HCT116 (cell line): Measurements from ENCODE around the gene RABGGTA. TPM values are rescaled to one million over a fixed set of nuclear protein-coding genes. Genes with fewer than 3 reads are reported as not detected.

Experiments
- ATAC-seq: fragments of 200-7000 bp; cut with Tn5 transposase; 2 replicates; pipeline ENCODE4 v1.9.1; 2020; ENCODE audit warnings: mild to moderate bottlenecking, moderate library complexity
- BruUV-seq: library from RNA; stranded (reverse); fragments of 400-500 nt; replicated peaks from 2 replicates; lab custom pipeline; 2021; lab: Mats Ljungman, UMichigan
- CTCF ChIA-PET: fragments of 300-600 bp; sonication (Branson Sonifier 250); formaldehyde crosslinking; loops from one replicate; lab custom pipeline; 2021; ENCODE audit warnings: antibody characterized with exemption; lab: Charles Lee
- POLR2A ChIA-PET: fragments of 300-600, 350-600 bp; sonication (Branson Sonifier 250); formaldehyde crosslinking; loops from one replicate; lab custom pipeline; 2021; ENCODE audit warnings: antibody characterized with exemption; lab: Charles Lee
- RAD21 ChIA-PET, 2 experiments: fragments of 300-600 bp; sonication (Branson Sonifier 250); formaldehyde crosslinking; loops; one replicate each; lab custom pipeline; 2023; ENCODE audit warnings: low total read pairs in 2 of 2; ENCODE audit not compliant: uncharacterized antibody in 2 of 2, unreplicated experiment in 2 of 2, low non-redundant PET in 1 of 2; lab: Charles Lee
- DNase-seq: peaks from one replicate; pipeline ENCODE4 v3.0.0-alpha.2; 2010; ENCODE audit warnings: low read depth, low spot score
- H2AFZ ChIP-seq: fragments of 200-600 bp; shearing (Covaris generic), sonication (generic); 2 replicates; pipeline ENCODE4 v1.6.1; 2017; ENCODE audit warnings: low read depth, mixed run types, mixed read lengths, antibody characterized with exemption, low read length; ENCODE audit not compliant: poor library complexity, severe bottlenecking
- H3K27ac ChIP-seq: 2 replicates; pipeline ENCODE4 v1.5.1; 2012; ENCODE audit warnings: low read depth, low read length
- H3K27me3 ChIP-seq: fragments of 200-600 bp; sonication (generic); 2 replicates; pipeline ENCODE4 v1.6.1; 2016; ENCODE audit warnings: mixed run types, low read length, mixed read lengths; ENCODE audit not compliant: insufficient read depth
- H3K36me3 ChIP-seq, 2 experiments: fragments of 200-500 bp in 1 of 2; fragments of 200-600 bp in 1 of 2; sonication (Bioruptor generic) in 1 of 2; sonication (generic) in 1 of 2; 2 replicates each; pipeline versions ENCODE4 v1.5.1 to v1.6.1; 2014 to 2016; ENCODE audit warnings: low read length in 2 of 2, inconsistent platforms in 1 of 2, mixed read lengths in 1 of 2, mixed run types in 1 of 2; ENCODE audit not compliant: insufficient read depth in 2 of 2, control insufficient read depth in 1 of 2
- H3K4me1 ChIP-seq, 2 experiments: fragments of 200-600 bp in 1 of 2; sonication (generic) in 1 of 2; 2 replicates each; pipeline versions ENCODE4 v1.5.1 to v1.6.1; 2012 to 2017; ENCODE audit warnings: low read length in 2 of 2, inconsistent platforms in 1 of 2, mild to moderate bottlenecking in 1 of 2, mixed read lengths in 1 of 2, mixed run types in 1 of 2, moderate library complexity in 1 of 2; ENCODE audit not compliant: insufficient read depth in 2 of 2, control insufficient read depth in 1 of 2
- H3K4me2 ChIP-seq: fragments of 200-600 bp; sonication (generic); 2 replicates; pipeline ENCODE4 v1.6.1; 2017; ENCODE audit warnings: mixed run types, low read length, mixed read lengths
- H3K4me3 ChIP-seq, 2 experiments: fragments of 200-600 bp in 1 of 2; sonication (generic) in 1 of 2; replicated peaks in 1 of 2; 2 replicates each; pipeline ENCODE4 v1.5.1; 2011 to 2016; ENCODE audit warnings: low read length in 2 of 2, control low read depth in 1 of 2, low read depth in 1 of 2, mild to moderate bottlenecking in 1 of 2, mixed read lengths in 1 of 2, mixed run types in 1 of 2
- H3K79me2 ChIP-seq: fragments of 200-600 bp; sonication (generic); 2 replicates; pipeline ENCODE4 v1.6.1; 2017; ENCODE audit warnings: mild to moderate bottlenecking, mixed run types, low read length, moderate library complexity, mixed read lengths; ENCODE audit not compliant: insufficient read depth
- H3K9ac ChIP-seq: fragments of 200-600 bp; sonication (generic); 2 replicates; pipeline ENCODE4 v1.6.1; 2016; ENCODE audit warnings: low read length, mixed read lengths
- H3K9me2 ChIP-seq: fragments of 200-600 bp; sonication (generic), shearing (Covaris generic); 2 replicates; pipeline ENCODE4 v1.6.1; 2017; ENCODE audit warnings: mixed run types, mild to moderate bottlenecking, moderate library complexity; ENCODE audit not compliant: insufficient read depth
- H3K9me3 ChIP-seq, 2 experiments: fragments of 200-500 bp in 1 of 2; fragments of 200-600 bp in 1 of 2; sonication (Bioruptor generic) in 1 of 2; sonication (generic) in 1 of 2; 2 replicates each; pipeline ENCODE4 v1.6.1; 2014 to 2017; ENCODE audit warnings: low read length in 2 of 2, mixed read lengths in 2 of 2, inconsistent platforms in 1 of 2, low read depth in 1 of 2, mild to moderate bottlenecking in 1 of 2, mixed run types in 1 of 2, moderate library complexity in 1 of 2; ENCODE audit not compliant: control insufficient read depth in 1 of 2, insufficient read depth in 1 of 2
- H4K20me1 ChIP-seq: fragments of 200-600 bp; sonication (generic), shearing (Covaris generic); 2 replicates; pipeline ENCODE4 v1.6.1; 2017; ENCODE audit warnings: mixed run types, mild to moderate bottlenecking, moderate library complexity; ENCODE audit not compliant: insufficient read depth
- CBX3 ChIP-seq: IDR thresholded peaks from 2 replicates; pipeline ENCODE4 v1.6.1; 2012; ENCODE audit warnings: low read depth
- EGR1 ChIP-seq: IDR thresholded peaks from 2 replicates; pipeline ENCODE4 v1.6.1; 2012; ENCODE audit warnings: low read depth
- ELF1 ChIP-seq: IDR thresholded peaks from 2 replicates; pipeline ENCODE4 v1.6.1; 2012; ENCODE audit warnings: low read depth, borderline replicate concordance
- EZH2phosphoT487 ChIP-seq: fragments of 200-600 bp; IDR thresholded peaks from 2 replicates; pipeline ENCODE4 v1.6.1; 2018; ENCODE audit warnings: antibody characterized with exemption, borderline replicate concordance
- FOSL1 ChIP-seq: IDR thresholded peaks from 2 replicates; pipeline ENCODE4 v1.6.1; 2012; ENCODE audit warnings: low read depth
- POLR2AphosphoS5 ChIP-seq: IDR thresholded peaks from 2 replicates; pipeline ENCODE4 v1.6.1; 2011; ENCODE audit warnings: mild to moderate bottlenecking, low read depth, low read length, moderate library complexity
- RAD21 ChIP-seq: IDR thresholded peaks from 2 replicates; pipeline ENCODE4 v1.6.1; 2012; ENCODE audit warnings: low read depth, mild to moderate bottlenecking
- SRF ChIP-seq: IDR thresholded peaks from 2 replicates; pipeline ENCODE4 v1.6.1; 2012; ENCODE audit warnings: low read depth
- TCF7L2 ChIP-seq: IDR thresholded peaks from 2 replicates; pipeline ENCODE4 v1.7.0; 2011; ENCODE audit warnings: borderline replicate concordance, inconsistent platforms; ENCODE audit not compliant: insufficient read depth, insufficient read length; ENCODE audit errors: extremely low read depth
- YY1 ChIP-seq: IDR thresholded peaks from 2 replicates; pipeline ENCODE4 v1.6.1; 2011; ENCODE audit warnings: low read length, low read depth, moderate library complexity, mild to moderate bottlenecking; ENCODE audit not compliant: insufficient replicate concordance; ENCODE audit errors: extremely low read depth
- ZFX ChIP-seq: fragments of 450-650 bp; IDR thresholded peaks from 2 replicates; pipeline ENCODE4 v1.6.1; 2017
- ZNF274 ChIP-seq: fragments of 200-500 bp; sonication (Bioruptor generic); IDR thresholded peaks from 2 replicates; pipeline ENCODE4 v1.6.1; 2014; ENCODE audit warnings: mild to moderate bottlenecking, low read depth, low read length, inconsistent platforms
- intact Hi-C: fragments of 100-400 bp; cut with micrococcal nuclease; formaldehyde crosslinking; loops from 2 replicates; pipeline ENCODE4 v1.10.0; 2022
- total RNA-seq: library from RNA; stranded (reverse); gene quantifications from one replicate; pipeline ENCODE4 v1.2.1, GENCODE V29; 2021; ENCODE audit not compliant: unreplicated experiment
- TF ChIP-seq, protein P1 (sequence below), 3 experiments: fragments of 200-600 bp in 1 of 3; sonication (generic) in 1 of 3; IDR thresholded peaks in 2 of 3; conservative IDR thresholded peaks in 1 of 3; 2 replicates each; pipeline ENCODE4 v1.5.1; 2012 to 2017; ENCODE audit warnings: low read depth in 2 of 3, low read length in 2 of 3, antibody characterized with exemption in 1 of 3, borderline replicate concordance in 1 of 3, control low read depth in 1 of 3, mild to moderate bottlenecking in 1 of 3, mixed read lengths in 1 of 3, mixed run types in 1 of 3, moderate library complexity in 1 of 3; ENCODE audit not compliant: insufficient read depth in 1 of 3

The RABGGTA gene
- total RNA-seq, 1 experiment from 2014 or later = 40.8 TPM

DNA sequence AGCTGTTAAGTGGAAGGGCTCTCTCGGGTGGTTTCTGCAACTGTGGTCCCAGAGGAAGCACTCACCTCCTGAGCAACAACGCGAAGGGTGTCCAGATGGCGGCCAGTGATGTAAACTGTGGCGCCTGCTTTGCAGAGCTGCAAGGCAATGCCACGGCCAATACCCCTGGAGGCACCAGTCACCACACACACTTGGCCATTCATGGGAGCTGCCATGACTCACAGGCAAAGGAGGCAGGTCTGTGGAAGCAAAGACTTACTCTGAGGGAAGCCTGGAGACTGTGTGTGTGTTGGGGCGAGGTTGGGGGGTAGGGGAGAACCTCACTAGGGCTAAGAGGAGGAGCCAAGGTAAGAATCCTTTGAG is 27.5 kb upstream of the RABGGTA start (continued):
- TF ChIP-seq RAD21 (no peak), EGR1 (no peak)

DNA sequence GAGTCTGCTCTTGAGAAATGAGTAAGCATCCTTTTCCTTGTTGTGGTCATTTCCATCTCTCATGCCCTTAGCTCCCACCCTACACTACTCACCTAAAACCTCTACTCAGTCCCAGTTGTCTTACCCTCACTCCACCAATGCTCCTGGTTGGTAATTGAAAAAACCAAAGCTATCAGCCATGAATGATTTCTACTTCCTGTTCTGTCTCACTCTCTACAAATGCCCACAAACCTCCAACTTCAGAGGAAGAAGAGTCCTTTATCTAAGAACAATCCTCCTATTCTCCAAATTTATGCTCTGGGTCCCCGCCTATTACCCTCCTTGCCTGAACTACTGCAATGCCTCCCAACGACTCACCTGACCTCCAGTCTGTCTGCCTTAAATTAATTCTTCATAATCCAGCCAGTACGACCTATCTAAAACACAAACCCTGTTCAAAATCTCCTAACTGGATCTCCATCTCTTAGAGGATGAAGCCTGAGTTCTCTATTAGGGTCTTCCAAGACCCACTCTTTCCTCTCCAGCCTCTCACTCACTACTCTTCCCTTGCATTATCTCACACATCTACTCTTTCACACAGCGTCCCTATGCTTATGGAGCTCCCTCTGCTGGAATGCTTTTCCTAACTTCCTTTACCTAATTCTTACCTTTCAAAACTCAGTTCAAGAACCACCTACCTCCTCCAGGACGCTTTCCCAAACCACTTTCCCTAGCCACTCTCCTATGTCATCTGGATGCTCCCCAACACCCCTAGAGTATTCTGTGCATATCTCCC is 26.0 kb upstream of the RABGGTA start:
- Histone ChIP-seq H3K9ac (no peak overlapping the region), H3K36me3 (peaks cover 20 to 21% of the 10 kb centered on the region in 2 experiments), H3K9me2 (no peaks in the 10 kb centered on the region), H3K27ac (peak overlapping the region; percentile 12; the same call in 1 of the 2 replicates), H3K4me2 (peak overlapping the region; percentile 6), H2AFZ (no peak overlapping the region), H3K4me3 (no peak overlapping the region), H3K9me3 (no peaks in the 10 kb centered on the region), H4K20me1 (no peaks in the 10 kb centered on the region), H3K79me2 (peaks cover 28% of the 10 kb centered on the region), H3K27me3 (no peaks in the 10 kb centered on the region), H3K4me1 (peaks cover 17 to 31% of the 10 kb centered on the region in 2 experiments)
- DNase-seq (no peak), ATAC-seq (peak; percentile 50)
- ChIA-PET CTCF (interaction anchor here (0.6 to 4.7 kb wide), 22 partner anchors 11 to 283 kb away, joined by 3 to 71 read pairs (median 4); partner anchors contain the start of genes CHMP4A, CIDEB, DCAF11 and IRF9), POLR2A (interaction anchor here (1.0 to 3.7 kb wide), 4 partner anchors 26 to 251 kb away, joined by 3 to 30 read pairs (median 6); partner anchors contain the start of genes RABGGTA and TINF2), RAD21 (interaction anchor here (0.6 to 1.6 kb wide), 4 partner anchors 24 to 55 kb away, joined by 3 to 7 read pairs (median 6); partner anchors contain the start of gene TINF2 (in 2 of the 2))
- TF ChIP-seq TCF7L2 = no peak
- no peak for TF ChIP-seq EZH2phosphoT487
- TF ChIP-seq CBX3 = no peak
- TF ChIP-seq, protein P1, sequence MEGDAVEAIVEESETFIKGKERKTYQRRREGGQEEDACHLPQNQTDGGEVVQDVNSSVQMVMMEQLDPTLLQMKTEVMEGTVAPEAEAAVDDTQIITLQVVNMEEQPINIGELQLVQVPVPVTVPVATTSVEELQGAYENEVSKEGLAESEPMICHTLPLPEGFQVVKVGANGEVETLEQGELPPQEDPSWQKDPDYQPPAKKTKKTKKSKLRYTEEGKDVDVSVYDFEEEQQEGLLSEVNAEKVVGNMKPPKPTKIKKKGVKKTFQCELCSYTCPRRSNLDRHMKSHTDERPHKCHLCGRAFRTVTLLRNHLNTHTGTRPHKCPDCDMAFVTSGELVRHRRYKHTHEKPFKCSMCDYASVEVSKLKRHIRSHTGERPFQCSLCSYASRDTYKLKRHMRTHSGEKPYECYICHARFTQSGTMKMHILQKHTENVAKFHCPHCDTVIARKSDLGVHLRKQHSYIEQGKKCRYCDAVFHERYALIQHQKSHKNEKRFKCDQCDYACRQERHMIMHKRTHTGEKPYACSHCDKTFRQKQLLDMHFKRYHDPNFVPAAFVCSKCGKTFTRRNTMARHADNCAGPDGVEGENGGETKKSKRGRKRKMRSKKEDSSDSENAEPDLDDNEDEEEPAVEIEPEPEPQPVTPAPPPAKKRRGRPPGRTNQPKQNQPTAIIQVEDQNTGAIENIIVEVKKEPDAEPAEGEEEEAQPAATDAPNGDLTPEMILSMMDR (IDR thresholded peaks at IDR 0.05 in 2 of 3, conservative IDR thresholded peaks at IDR 0.05 in 1 of 3; ENCODE audit: borderline replicate concordance in 1 of 3, insufficient read depth in 1 of 3, low read depth in 2 of 3, low read length in 2 of 3) = peak; percentile 55 to 65 (median 62); a peak in 5 of 6 replicates
- no peak for TF ChIP-seq YY1
- no peak for TF ChIP-seq ZNF274
- no peak for TF ChIP-seq FOSL1
- no peak for TF ChIP-seq SRF
- no peak for TF ChIP-seq ELF1
- no peak for TF ChIP-seq POLR2AphosphoS5
- no peak for TF ChIP-seq ZFX
- TF ChIP-seq RAD21 = peak; percentile 52; the same call in 1 of the 2 replicates
- intact Hi-C loops = loop anchor here (1.0 to 10.0 kb wide), 6 partner anchors 54 to 313 kb away; partner anchors contain the start of genes DHRS4L2 and MDP1
- BruUV-seq = no TSS peak
